Measurements from ENCODE around the gene BRINP1.

Gene BRINP1

DNA sequence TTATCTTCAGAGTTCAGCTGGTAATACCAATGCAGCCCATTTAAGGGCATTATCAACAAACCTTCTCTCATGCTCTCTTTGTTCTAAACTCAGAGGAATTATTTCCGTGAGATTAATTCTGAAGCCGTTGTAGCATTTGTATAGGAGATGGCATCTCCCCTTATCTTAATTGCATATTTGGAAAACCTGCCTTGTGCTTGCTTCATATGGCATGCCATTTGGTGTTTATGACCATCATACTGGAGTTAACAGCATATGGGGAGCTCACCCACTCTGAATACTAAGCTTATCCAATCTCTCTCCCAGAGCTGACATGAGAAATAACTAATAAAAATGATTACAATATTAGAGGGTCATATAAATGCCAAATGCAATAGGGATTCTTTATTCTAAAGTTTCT lies 243.2 kb downstream of the BRINP1 start:
- no peak for TF ChIP-seq CTCF (conservative IDR thresholded peaks at IDR 0.05)

GRCh38 chr9:119121899-119122298 lies 247.3 kb downstream of the BRINP1 start:
- no peak for TF ChIP-seq CTCF (conservative IDR thresholded peaks at IDR 0.05)
- H3K27ac ChIP-seq = no peak overlapping the region

More for the DNA sequence above, 243.2 kb downstream of the BRINP1 start:
- H3K27ac ChIP-seq = no peak overlapping the region

DNA sequence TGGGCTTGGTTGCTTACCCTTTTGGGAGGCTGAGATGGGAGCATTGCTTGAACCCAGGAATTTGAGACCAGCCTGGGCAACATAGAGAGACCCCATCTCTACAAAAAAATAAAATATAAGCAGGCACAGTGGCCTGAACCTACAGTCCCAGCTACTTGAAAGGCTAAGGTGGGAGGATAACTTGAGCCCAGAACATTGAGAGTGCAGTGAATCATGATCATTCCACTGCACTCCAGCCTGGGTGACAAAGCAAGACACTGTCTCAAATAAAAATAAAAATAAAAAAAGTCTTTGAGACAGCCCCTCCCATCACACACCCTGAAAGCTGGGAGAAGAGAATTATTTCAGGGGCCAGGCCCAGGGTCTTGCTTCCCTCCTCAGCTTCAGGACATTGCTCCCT lies 251.8 kb downstream of the BRINP1 start:
- TF ChIP-seq CTCF (conservative IDR thresholded peaks at IDR 0.05) = no peak

More for the DNA sequence above, 251.8 kb downstream of the BRINP1 start:
- no peak overlapping the region for H3K27ac ChIP-seq
